Mucosa of descending colon (tissue), 3 donors: ENCODE measurements around the gene TMEM151B. TPM values are rescaled to one million over a fixed set of nuclear protein-coding genes. Genes with fewer than 3 reads are reported as not detected.
A peak's percentile ranks its signal among the peaks of the same experiment; 100 is the strongest.

Source experiments
- ATAC-seq: fragments of 200-7000 bp; cut with Tn5 transposase; one replicate; pipeline ENCODE4 v1.9.1; 2020; ENCODE audit warnings: mild to moderate bottlenecking, moderate library complexity
- DNase-seq, 3 donors: peaks; one replicate each; pipeline ENCODE4 v3.0.0-alpha.2; 2020
- H3K36me3 ChIP-seq: fragments of 200-600 bp; one replicate; pipeline ENCODE4 v1.8.0; 2021; ENCODE audit warnings: low read depth, mild to moderate bottlenecking
- H3K4me1 ChIP-seq: fragments of 200-600 bp; one replicate; pipeline ENCODE4 v1.8.0; 2021; ENCODE audit warnings: low read depth, mild to moderate bottlenecking
- H3K4me3 ChIP-seq: fragments of 200-600 bp; one replicate; pipeline ENCODE4 v1.8.0; 2021; ENCODE audit warnings: mild to moderate bottlenecking
- H3K9me3 ChIP-seq: fragments of 200-600 bp; one replicate; pipeline ENCODE4 v1.8.0; 2021; ENCODE audit warnings: mild to moderate bottlenecking
- CTCF ChIP-seq: fragments of 200-600 bp; IDR thresholded peaks from one replicate; pipeline ENCODE4 v1.8.0; 2022; ENCODE audit warnings: antibody characterized with exemption, mild to moderate bottlenecking
- intact Hi-C, 2 donors: fragments of 100-400 bp; cut with DNase I in 1 of 2; cut with micrococcal nuclease in 1 of 2; formaldehyde crosslinking; loops; one replicate each; pipeline versions ENCODE4 v1.11.0 to v1.11.1; 2022; cut with DNase I, micrococcal nuclease
- total RNA-seq, 3 donors: library from RNA; stranded (reverse); fragmentation: NEBNext Ultra II Directional in 2 of 3; extraction: Animal tissue kit (Norgen Biotek cat#: 25700) in 2 of 3; gene quantifications; one replicate each; pipeline versions ENCODE4 v1.2.1 to v1.2.4, GENCODE V29; 2021 to 2023
- donor health status: DM: no; HTN: no; CAD: no; lungs with moderate emphysema.
- donor health status: DM: no; HTN: no; CAD: no.
- donor health status: DM: no; HTN: yes; CAD: no.

Gene TMEM151B
- total RNA-seq, 3 donors from 2014 or later, result 0.17 to 1.4 (median 0.31) TPM

GRCh38 chr6:44272529-44272928 lies 2.3 kb downstream of the TMEM151B start:
- no peaks in the 10 kb centered on the region for H3K36me3 ChIP-seq
- H3K4me3 ChIP-seq, result no peak overlapping the region
- no peaks in the 10 kb centered on the region for H3K4me1 ChIP-seq
- no peaks in the 10 kb centered on the region for H3K9me3 ChIP-seq
- ATAC-seq (no peak), DNase-seq (no peak)
- no peak for TF ChIP-seq CTCF
- intact Hi-C loops, result no loop called here

GRCh38 chr6:44272999-44273566 lies 2.8 kb downstream of the TMEM151B start:
- Histone ChIP-seq H3K36me3 (no peaks in the 10 kb centered on the region), H3K4me1 (no peaks in the 10 kb centered on the region), H3K4me3 (no peak overlapping the region), H3K9me3 (no peaks in the 10 kb centered on the region)
- ATAC-seq, result no peak
- DNase-seq, result no peak
- intact Hi-C loops, result no loop called here
- TF ChIP-seq CTCF, result no peak

- no peaks in the 10 kb centered on the region for H3K9me3 ChIP-seq
- H3K36me3 ChIP-seq, result no peaks in the 10 kb centered on the region
- TF ChIP-seq CTCF, result no peak
- no peaks in the 10 kb centered on the region for H3K4me1 ChIP-seq
- no peak for ATAC-seq
- no peak overlapping the region for H3K4me3 ChIP-seq
- intact Hi-C loops, result no loop called here
- DNase-seq, result no peak
Observed at GRCh38 chr6:44273617-44274016, 3.4 kb downstream of the TMEM151B start.

GRCh38 chr6:44275271-44275748 lies 5.1 kb downstream of the TMEM151B start:
- intact Hi-C loops, result no loop called here
- DNase-seq (no peak), ATAC-seq (no peak)
- no peak for TF ChIP-seq CTCF
- Histone ChIP-seq H3K4me1 (no peaks in the 10 kb centered on the region), H3K9me3 (no peaks in the 10 kb centered on the region), H3K36me3 (no peaks in the 10 kb centered on the region), H3K4me3 (no peak overlapping the region)

GRCh38 chr6:44275749-44276648 lies 5.7 kb downstream of the TMEM151B start:
- Histone ChIP-seq H3K9me3 (no peaks in the 10 kb centered on the region), H3K36me3 (no peaks in the 10 kb centered on the region), H3K4me1 (no peaks in the 10 kb centered on the region), H3K4me3 (no peak overlapping the region)
- DNase-seq, result no peak
- peak; percentile 71 for ATAC-seq
- intact Hi-C loops, result no loop called here
- no peak for TF ChIP-seq CTCF
